HepG2 (cell line): ENCODE data around the gene MCF2L. TPM values are rescaled to one million over a fixed set of nuclear protein-coding genes. Genes with fewer than 3 reads are reported as not detected.

ENCODE experiments used
- ATF7-NPFF ChIP-seq: sonication (generic); formaldehyde crosslinking; IDR thresholded peaks from 2 replicates; pipeline ENCODE4 v1.8.1; 2023; ENCODE audit warnings: mild to moderate bottlenecking, low read depth, missing genetic modification reagents, moderate library complexity
- ATM ChIP-seq: fragments of 450-650 bp; IDR thresholded peaks from 2 replicates; pipeline ENCODE4 v1.7.1; 2017; ENCODE audit warnings: mild to moderate bottlenecking, borderline replicate concordance
- BRCA1 ChIP-seq: sonication (generic); formaldehyde crosslinking; IDR thresholded peaks from 2 replicates; pipeline ENCODE4 v1.4.0; 2020; ENCODE audit warnings: missing genetic modification reagents
- FOXC1 ChIP-seq: sonication (generic); formaldehyde crosslinking; IDR thresholded peaks from 2 replicates; pipeline ENCODE4 v1.8.0; 2022; ENCODE audit warnings: mild to moderate bottlenecking, missing genetic modification reagents, borderline replicate concordance
- HNRNPH1 ChIP-seq: fragments of 200-400 bp; formaldehyde crosslinking; optimal IDR thresholded peaks from 2 replicates; pipeline ENCODE3; 2017; ENCODE audit warnings: mild to moderate bottlenecking, low read depth, low read length
- JUND ChIP-seq: sonication (generic); formaldehyde crosslinking; IDR thresholded peaks from 2 replicates; pipeline ENCODE4 v1.8.0; 2022; ENCODE audit warnings: mild to moderate bottlenecking, missing genetic modification reagents
- KDM6A ChIP-seq: IDR thresholded peaks from 2 replicates; pipeline ENCODE4 v1.6.1; 2016; ENCODE audit warnings: low read depth
- RAD51 ChIP-seq: fragments of 450-650 bp; IDR thresholded peaks from 2 replicates; pipeline ENCODE4 v1.6.1; 2016; ENCODE audit warnings: borderline replicate concordance
- RXRA ChIP-seq: sonication (generic); formaldehyde crosslinking; IDR thresholded peaks from 2 replicates; pipeline ENCODE4 v1.5.1; 2020; ENCODE audit warnings: missing genetic modification reagents
- SNAPC2 ChIP-seq: sonication (generic); formaldehyde crosslinking; IDR thresholded peaks from 2 replicates; pipeline ENCODE4 v1.8.1; 2022; ENCODE audit warnings: mild to moderate bottlenecking, missing genetic modification reagents
- SP4 ChIP-seq: sonication (generic); formaldehyde crosslinking; IDR thresholded peaks from 2 replicates; pipeline ENCODE4 v1.8.1; 2023; ENCODE audit warnings: mild to moderate bottlenecking, missing genetic modification reagents
- TCF12 ChIP-seq, 2 experiments: fragments of 450-650 bp in 1 of 2; sonication (generic) in 1 of 2; formaldehyde crosslinking in 1 of 2; IDR thresholded peaks; 2 replicates each; pipeline versions ENCODE4 v1.6.1 to v1.8.0; 2017 to 2022; ENCODE audit warnings: antibody characterized with exemption in 1 of 2, mild to moderate bottlenecking in 1 of 2, missing genetic modification reagents in 1 of 2, moderate library complexity in 1 of 2
- ZNF292 ChIP-seq: sonication (generic); formaldehyde crosslinking; IDR thresholded peaks from 2 replicates; pipeline ENCODE4 v1.8.1; 2022; ENCODE audit warnings: mild to moderate bottlenecking, low read depth, missing genetic modification reagents, borderline replicate concordance
- ZNF749 ChIP-seq: sonication (generic); formaldehyde crosslinking; IDR thresholded peaks from 2 replicates; pipeline ENCODE4 v1.8.0; 2022; ENCODE audit warnings: mild to moderate bottlenecking, missing genetic modification reagents, moderate library complexity, borderline replicate concordance
- ZNF891 ChIP-seq: sonication (generic); formaldehyde crosslinking; IDR thresholded peaks from 2 replicates; pipeline ENCODE4 v1.5.0; 2020; ENCODE audit warnings: mild to moderate bottlenecking, missing genetic modification reagents
- ZSCAN29 ChIP-seq: sonication (generic); formaldehyde crosslinking; conservative IDR thresholded peaks from 2 replicates; pipeline ENCODE4 v1.4.0; 2020; ENCODE audit warnings: mild to moderate bottlenecking, missing genetic modification reagents
- polyA plus RNA-seq, 8 experiments: library from polyadenylated mRNA; depleted of rRNA in 3 of 8; stranded (reverse) in 7 of 8; unstranded in 1 of 8; fragments of >200 nt; fragmentation: Illumina TruSeq in 4 of 8; extraction: Trizol in 4 of 8; gene quantifications; 2 replicates each; pipeline versions ENCODE4 v1.2.1 to v1.2.3, GENCODE V29; 2011 to 2016; ENCODE audit warnings: low read depth in 4 of 8, missing spikeins in 1 of 8, mixed read lengths in 1 of 8; ENCODE audit not compliant: insufficient read depth in 1 of 8
- total RNA-seq, 5 experiments: library from RNA; depleted of rRNA; stranded (reverse); fragments of >200 nt; fragmentation: Illumina TruSeq; extraction: Trizol; gene quantifications; 2 replicates each; pipeline ENCODE4 v1.2.3, GENCODE V29; 2016; ENCODE audit warnings: low read depth in 1 of 5
- TF ChIP-seq, protein P1 (sequence below): sonication (generic); formaldehyde crosslinking; conservative IDR thresholded peaks from 2 replicates; pipeline ENCODE4 v1.8.1; 2023; ENCODE audit warnings: missing genetic modification reagents
- TF ChIP-seq, protein P2 (sequence below): IDR thresholded peaks from 2 replicates; pipeline ENCODE4 v1.4.0; 2020; ENCODE audit warnings: mild to moderate bottlenecking, missing genetic modification reagents
- TF ChIP-seq, protein P3 (sequence below): sonication (generic); formaldehyde crosslinking; IDR thresholded peaks from 2 replicates; pipeline ENCODE4 v1.8.1; 2023; ENCODE audit warnings: mild to moderate bottlenecking, moderate library complexity, missing genetic modification reagents
- TF ChIP-seq, protein P4 (sequence below): IDR thresholded peaks from 2 replicates; pipeline ENCODE4 v1.6.1; 2016; ENCODE audit warnings: mild to moderate bottlenecking
- TF ChIP-seq, protein P5 (sequence below): sonication (generic); formaldehyde crosslinking; IDR thresholded peaks from 2 replicates; pipeline ENCODE4 v1.5.1; 2020; ENCODE audit warnings: missing genetic modification reagents, mild to moderate bottlenecking, borderline replicate concordance

Gene MCF2L
- total and polyA plus RNA-seq, 2 of the 13 experiments (the other 11 are each of a cell fraction or from before 2014, with no cell fraction given), result 19.4 to 28.4 TPM

DNA sequence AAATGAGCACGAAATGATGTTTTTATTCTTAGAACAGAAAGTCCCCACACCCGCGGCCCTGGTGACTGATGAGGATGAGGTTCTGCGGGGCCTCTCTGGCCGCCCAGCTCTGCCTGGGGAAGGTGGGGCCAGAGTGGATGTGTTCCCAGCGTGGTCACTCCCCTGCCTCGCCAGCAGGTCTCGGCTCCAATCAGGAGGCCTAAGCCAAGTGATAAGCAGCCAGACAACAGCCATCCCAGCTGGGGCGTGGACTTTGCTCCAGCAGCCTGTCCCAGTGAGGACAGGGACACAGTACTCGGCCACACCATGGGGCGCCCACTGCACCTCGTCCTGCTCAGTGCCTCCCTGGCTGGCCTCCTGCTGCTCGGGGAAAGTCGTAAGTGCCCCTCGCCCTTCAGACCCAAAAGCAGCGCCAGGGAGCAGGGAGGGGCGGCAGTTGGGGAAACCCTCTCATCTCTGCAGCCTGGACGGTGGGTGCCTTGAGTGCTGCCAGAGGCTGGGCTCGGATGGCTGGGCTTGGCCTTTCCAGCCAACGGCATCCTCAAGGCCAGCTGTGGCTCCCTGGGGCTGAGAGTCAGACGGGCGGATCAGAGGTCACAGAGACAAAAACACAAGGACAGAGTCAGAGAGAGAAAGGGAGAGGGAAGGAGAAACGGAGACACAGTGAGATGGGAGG lies 153.7 kb downstream of the MCF2L start, which contains the start of gene F10 (continued):
- TF ChIP-seq TCF12 (IDR thresholded peaks at IDR 0.05), result no peak
- TF ChIP-seq TCF12 (CRISPR knock-in tag; IDR thresholded peaks at IDR 0.05), result 0 out of 2 replicates have a peak, but pooled peaks have one; percentile 55
- TF ChIP-seq SNAPC2 (CRISPR knock-in tag), result peak; percentile 98
- TF ChIP-seq ZSCAN29 (CRISPR knock-in tag), result peak; percentile 87
- peak; percentile 98 for TF ChIP-seq BRCA1 (CRISPR knock-in tag)
- TF ChIP-seq ATF7-NPFF (CRISPR knock-in tag), result 0 out of 2 replicates have a peak, but pooled peaks have one; percentile 74
- TF ChIP-seq JUND (CRISPR knock-in tag), result peak; percentile 37; the same call in 1 of the 2 replicates
- TF ChIP-seq FOXC1 (CRISPR knock-in tag), result no peak
- TF ChIP-seq ZNF891 (CRISPR knock-in tag), result peak; percentile 66; the same call in 1 of the 2 replicates
- TF ChIP-seq, protein P1, sequence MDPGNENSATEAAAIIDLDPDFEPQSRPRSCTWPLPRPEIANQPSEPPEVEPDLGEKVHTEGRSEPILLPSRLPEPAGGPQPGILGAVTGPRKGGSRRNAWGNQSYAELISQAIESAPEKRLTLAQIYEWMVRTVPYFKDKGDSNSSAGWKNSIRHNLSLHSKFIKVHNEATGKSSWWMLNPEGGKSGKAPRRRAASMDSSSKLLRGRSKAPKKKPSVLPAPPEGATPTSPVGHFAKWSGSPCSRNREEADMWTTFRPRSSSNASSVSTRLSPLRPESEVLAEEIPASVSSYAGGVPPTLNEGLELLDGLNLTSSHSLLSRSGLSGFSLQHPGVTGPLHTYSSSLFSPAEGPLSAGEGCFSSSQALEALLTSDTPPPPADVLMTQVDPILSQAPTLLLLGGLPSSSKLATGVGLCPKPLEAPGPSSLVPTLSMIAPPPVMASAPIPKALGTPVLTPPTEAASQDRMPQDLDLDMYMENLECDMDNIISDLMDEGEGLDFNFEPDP (CRISPR knock-in tag), result no peak
- TF ChIP-seq, protein P2, sequence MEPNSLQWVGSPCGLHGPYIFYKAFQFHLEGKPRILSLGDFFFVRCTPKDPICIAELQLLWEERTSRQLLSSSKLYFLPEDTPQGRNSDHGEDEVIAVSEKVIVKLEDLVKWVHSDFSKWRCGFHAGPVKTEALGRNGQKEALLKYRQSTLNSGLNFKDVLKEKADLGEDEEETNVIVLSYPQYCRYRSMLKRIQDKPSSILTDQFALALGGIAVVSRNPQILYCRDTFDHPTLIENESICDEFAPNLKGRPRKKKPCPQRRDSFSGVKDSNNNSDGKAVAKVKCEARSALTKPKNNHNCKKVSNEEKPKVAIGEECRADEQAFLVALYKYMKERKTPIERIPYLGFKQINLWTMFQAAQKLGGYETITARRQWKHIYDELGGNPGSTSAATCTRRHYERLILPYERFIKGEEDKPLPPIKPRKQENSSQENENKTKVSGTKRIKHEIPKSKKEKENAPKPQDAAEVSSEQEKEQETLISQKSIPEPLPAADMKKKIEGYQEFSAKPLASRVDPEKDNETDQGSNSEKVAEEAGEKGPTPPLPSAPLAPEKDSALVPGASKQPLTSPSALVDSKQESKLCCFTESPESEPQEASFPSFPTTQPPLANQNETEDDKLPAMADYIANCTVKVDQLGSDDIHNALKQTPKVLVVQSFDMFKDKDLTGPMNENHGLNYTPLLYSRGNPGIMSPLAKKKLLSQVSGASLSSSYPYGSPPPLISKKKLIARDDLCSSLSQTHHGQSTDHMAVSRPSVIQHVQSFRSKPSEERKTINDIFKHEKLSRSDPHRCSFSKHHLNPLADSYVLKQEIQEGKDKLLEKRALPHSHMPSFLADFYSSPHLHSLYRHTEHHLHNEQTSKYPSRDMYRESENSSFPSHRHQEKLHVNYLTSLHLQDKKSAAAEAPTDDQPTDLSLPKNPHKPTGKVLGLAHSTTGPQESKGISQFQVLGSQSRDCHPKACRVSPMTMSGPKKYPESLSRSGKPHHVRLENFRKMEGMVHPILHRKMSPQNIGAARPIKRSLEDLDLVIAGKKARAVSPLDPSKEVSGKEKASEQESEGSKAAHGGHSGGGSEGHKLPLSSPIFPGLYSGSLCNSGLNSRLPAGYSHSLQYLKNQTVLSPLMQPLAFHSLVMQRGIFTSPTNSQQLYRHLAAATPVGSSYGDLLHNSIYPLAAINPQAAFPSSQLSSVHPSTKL, result peak; percentile 61
- TF ChIP-seq ZNF292 (CRISPR knock-in tag), result peak; percentile 77
- peak; percentile 73 for TF ChIP-seq SP4 (CRISPR knock-in tag)
- peak; percentile 76; the same call in 1 of the 2 replicates for TF ChIP-seq RXRA (CRISPR knock-in tag)
- no peak; the same call in 1 of the 2 replicates for TF ChIP-seq ZNF749
- peak; percentile 73 for TF ChIP-seq KDM6A (CRISPR knock-in tag)
- TF ChIP-seq, protein P3, sequence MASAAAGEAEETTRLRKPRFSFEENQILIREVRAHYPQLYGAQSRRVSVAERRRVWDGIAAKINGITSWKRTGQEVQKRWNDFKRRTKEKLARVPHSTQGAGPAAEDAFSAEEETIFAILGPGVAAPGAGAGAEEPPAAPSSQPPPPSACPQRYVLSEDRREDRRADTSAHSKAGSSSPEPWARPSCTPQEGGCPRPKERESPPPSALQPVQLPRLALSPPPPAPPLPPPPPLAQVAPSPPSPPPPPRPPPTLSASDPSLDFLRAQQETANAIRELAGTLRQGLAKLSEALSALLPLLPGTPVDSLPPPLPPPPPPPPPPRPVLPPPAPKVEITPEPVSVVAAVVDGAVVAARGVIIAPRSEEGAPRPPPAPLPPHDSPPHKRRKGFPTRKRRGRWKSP (CRISPR knock-in tag), result peak; percentile 31; the same call in 1 of the 2 replicates
- TF ChIP-seq, protein P4, sequence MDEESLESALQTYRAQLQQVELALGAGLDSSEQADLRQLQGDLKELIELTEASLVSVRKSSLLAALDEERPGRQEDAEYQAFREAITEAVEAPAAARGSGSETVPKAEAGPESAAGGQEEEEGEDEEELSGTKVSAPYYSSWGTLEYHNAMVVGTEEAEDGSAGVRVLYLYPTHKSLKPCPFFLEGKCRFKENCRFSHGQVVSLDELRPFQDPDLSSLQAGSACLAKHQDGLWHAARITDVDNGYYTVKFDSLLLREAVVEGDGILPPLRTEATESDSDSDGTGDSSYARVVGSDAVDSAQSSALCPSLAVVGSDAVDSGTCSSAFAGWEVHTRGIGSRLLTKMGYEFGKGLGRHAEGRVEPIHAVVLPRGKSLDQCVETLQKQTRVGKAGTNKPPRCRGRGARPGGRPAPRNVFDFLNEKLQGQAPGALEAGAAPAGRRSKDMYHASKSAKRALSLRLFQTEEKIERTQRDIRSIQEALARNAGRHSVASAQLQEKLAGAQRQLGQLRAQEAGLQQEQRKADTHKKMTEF (CRISPR knock-in tag), result peak; percentile 92
- TF ChIP-seq HNRNPH1, result no peak
- TF ChIP-seq, protein P5, sequence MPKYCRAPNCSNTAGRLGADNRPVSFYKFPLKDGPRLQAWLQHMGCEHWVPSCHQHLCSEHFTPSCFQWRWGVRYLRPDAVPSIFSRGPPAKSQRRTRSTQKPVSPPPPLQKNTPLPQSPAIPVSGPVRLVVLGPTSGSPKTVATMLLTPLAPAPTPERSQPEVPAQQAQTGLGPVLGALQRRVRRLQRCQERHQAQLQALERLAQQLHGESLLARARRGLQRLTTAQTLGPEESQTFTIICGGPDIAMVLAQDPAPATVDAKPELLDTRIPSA, result 0 out of 2 replicates have a peak, but pooled peaks have one; percentile 80
- no peak for TF ChIP-seq ATM
- TF ChIP-seq RAD51, result no peak
